Measurements from ENCODE around the gene CPNE5. TPM values are rescaled to one million over a fixed set of nuclear protein-coding genes. Genes with fewer than 3 reads are reported as not detected.
A peak's percentile ranks its signal among the peaks of the same experiment; 100 is the strongest.

The CPNE5 gene
- total and polyA plus RNA-seq, 3 donors from 2014 or later: 44.2 to 137 (median 97.8) TPM

DNA sequence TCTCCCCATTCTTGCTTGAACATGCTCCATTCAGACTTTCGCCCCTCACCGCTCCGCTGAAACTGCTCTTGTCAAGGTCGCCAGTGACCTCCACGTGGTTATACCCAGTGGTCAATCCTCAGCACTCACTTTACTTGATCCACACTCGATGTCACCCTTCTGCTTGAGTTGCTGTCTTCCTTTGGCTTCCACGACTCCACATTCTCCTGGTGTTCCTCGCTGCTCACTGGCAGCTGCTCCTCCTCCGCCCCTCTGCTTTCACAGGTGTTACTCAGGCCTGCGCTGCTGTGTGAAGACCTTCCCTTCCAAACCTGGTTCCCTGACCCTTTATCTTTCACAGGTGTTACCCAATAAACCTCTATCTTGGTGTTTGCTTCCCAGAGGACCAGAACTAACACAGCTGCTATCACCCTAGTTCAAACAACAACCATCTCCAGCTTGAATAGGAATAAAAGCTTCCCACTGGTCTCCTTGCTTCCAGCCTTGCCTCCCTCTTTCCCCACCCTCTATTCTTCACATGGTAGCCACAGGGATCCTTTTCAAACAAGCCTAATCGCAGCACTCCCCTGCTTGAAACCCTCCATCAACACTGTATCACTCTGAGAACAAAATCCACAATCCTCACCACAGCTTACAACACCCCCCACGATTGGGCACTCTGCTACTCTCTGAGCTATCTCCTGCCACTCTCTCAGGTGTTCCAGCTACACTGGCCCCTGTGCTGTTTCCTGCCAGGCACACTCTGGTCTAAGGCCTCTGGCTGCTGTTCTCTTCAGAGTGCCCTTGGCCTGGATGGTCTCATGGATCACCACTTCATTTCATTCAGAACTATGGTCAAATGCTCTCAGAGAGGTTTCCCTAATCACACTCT, 24.7 kb upstream of the CPNE5 start:
- H3K27ac ChIP-seq: no peak overlapping the region
- TF ChIP-seq, protein P1, sequence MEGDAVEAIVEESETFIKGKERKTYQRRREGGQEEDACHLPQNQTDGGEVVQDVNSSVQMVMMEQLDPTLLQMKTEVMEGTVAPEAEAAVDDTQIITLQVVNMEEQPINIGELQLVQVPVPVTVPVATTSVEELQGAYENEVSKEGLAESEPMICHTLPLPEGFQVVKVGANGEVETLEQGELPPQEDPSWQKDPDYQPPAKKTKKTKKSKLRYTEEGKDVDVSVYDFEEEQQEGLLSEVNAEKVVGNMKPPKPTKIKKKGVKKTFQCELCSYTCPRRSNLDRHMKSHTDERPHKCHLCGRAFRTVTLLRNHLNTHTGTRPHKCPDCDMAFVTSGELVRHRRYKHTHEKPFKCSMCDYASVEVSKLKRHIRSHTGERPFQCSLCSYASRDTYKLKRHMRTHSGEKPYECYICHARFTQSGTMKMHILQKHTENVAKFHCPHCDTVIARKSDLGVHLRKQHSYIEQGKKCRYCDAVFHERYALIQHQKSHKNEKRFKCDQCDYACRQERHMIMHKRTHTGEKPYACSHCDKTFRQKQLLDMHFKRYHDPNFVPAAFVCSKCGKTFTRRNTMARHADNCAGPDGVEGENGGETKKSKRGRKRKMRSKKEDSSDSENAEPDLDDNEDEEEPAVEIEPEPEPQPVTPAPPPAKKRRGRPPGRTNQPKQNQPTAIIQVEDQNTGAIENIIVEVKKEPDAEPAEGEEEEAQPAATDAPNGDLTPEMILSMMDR (IDR thresholded peaks at IDR 0.05): no peak
- TF ChIP-seq POLR2A (IDR thresholded peaks at IDR 0.05): no peak
- H3K27me3 ChIP-seq: no peaks in the 10 kb centered on the region
- 84 to 87% methylated on average over 12 of the region's 12 CpGs for WGBS, 2 donors
- H3K36me3 ChIP-seq (ENCODE audit: low read depth, missing control alignments): no peaks in the 10 kb centered on the region
- peaks cover 1% of the 10 kb centered on the region for H3K4me1 ChIP-seq
- no peaks in the 10 kb centered on the region for H3K9me3 ChIP-seq
- H3K4me3 ChIP-seq: no peak overlapping the region
- DNase-seq: no peak
- intact Hi-C loops (cut with DNase I; ENCODE audit: low total_unique reads): no loop called here

DNA sequence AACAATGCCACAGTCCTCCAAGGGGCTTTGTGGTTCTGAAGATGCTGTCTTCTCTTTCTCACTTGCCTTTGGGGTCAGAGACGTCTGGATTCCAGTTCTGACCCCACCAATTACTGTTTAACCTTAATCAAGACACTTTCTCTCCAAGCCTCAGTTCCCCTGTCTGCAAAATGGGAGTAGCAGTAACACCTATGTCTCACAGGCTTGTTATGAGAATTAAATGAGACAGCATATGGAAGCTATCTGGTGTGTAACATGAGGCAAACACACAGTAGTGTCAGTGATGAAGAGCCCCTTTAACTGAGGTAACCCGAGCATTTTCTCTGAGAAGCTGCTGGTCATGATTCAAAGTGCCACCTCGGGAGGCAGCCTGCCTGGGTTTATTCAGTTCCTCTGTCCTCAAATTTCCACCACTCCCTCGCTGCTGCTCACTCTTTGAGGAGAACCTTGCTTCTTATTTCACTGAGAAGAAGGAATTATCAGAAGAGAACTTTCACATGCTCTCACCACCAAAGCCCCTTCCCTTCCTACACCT, 23.7 kb upstream of the CPNE5 start:
- WGBS, 2 donors: 80 to 83% methylated on average over 4 of the region's 4 CpGs
- no peak overlapping the region for H3K4me3 ChIP-seq
- H3K27me3 ChIP-seq: no peaks in the 10 kb centered on the region
- TF ChIP-seq POLR2A (IDR thresholded peaks at IDR 0.05): no peak
- TF ChIP-seq, protein P1 (IDR thresholded peaks at IDR 0.05): no peak
- intact Hi-C loops (cut with DNase I; ENCODE audit: low total_unique reads): no loop called here
- H3K4me1 ChIP-seq: peaks cover 7% of the 10 kb centered on the region
- no peaks in the 10 kb centered on the region for H3K36me3 ChIP-seq (ENCODE audit: low read depth, missing control alignments)
- no peak for DNase-seq
- H3K9me3 ChIP-seq: no peaks in the 10 kb centered on the region
- H3K27ac ChIP-seq: peak overlapping the region; percentile 23 to 61

DNA sequence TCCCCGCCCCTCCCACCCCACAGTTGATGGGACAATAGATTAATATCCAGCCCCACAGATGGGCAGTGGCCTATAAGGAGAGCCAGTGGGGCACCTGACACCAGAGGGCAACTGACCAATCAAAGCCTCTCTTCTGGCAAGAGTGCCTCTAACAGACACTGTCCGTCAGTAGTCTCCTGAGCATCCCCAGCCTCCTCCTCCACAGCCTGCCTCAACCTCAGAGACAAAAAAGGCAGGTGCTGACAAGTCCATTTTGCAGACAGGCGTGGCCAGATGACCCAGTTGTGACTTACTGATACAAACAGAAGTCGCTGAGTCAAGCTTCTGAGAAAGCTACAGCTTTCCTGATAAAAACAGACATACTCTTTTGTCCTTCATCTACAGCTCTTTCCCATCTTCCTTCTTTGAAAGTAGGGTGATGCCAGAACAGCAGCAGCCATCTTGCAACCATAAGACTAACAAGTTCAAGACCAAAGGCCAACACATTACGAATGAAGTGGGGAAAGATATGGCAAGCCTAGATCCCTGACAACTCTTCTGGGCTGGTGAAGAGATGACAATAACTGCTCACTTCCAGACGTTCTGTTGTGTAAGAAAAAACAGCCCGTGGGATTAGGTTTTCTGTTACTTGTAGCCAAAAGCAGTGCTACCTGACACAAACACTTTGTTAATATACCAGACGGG, 23.1 kb upstream of the CPNE5 start:
- Histone ChIP-seq H3K27ac (peak overlapping the region; percentile 23 to 61), H3K9me3 (no peaks in the 10 kb centered on the region), H3K27me3 (no peaks in the 10 kb centered on the region), H3K36me3 (ENCODE audit: low read depth, missing control alignments) (no peaks in the 10 kb centered on the region), H3K4me3 (no peak overlapping the region), H3K4me1 (peaks cover 7% of the 10 kb centered on the region)
- no peak for TF ChIP-seq POLR2A (IDR thresholded peaks at IDR 0.05)
- TF ChIP-seq, protein P1 (IDR thresholded peaks at IDR 0.05): no peak
- DNase-seq: peak; percentile 76
- 72 to 81% methylated on average over 8 of the region's 8 CpGs for WGBS, 2 donors
- intact Hi-C loops (cut with DNase I; ENCODE audit: low total_unique reads): no loop called here

DNA sequence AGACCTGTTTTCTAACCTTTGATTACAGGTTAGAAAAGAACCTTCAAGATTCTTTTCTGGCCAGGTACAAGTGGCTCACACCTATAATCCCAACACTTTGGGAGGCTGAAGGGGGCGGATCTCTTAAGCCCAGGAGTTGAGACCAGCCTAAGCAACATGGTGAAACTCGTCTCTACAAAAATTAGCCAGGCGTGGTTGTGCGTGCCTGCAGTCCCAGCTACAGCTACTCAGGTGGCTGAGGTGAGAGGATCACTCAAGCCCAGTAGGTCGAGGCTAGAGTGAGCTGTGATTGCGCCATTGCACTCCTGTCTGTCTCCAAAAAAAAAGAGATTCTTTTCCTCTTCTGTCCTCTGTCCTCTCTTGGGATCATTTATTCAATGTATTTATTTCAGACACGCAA, 20.9 kb upstream of the CPNE5 start:
- Histone ChIP-seq H3K36me3 (ENCODE audit: low read depth, missing control alignments) (no peaks in the 10 kb centered on the region), H3K4me3 (no peak overlapping the region), H3K4me1 (peaks cover 10% of the 10 kb centered on the region), H3K9me3 (no peaks in the 10 kb centered on the region), H3K27ac (no peak overlapping the region), H3K27me3 (no peaks in the 10 kb centered on the region)
- WGBS, 2 donors: 95 to 98% methylated on average over 7 of the region's 7 CpGs
- no peak for TF ChIP-seq POLR2A (IDR thresholded peaks at IDR 0.05)
- TF ChIP-seq, protein P1 (IDR thresholded peaks at IDR 0.05): no peak
- intact Hi-C loops (cut with DNase I; ENCODE audit: low total_unique reads): no loop called here
- no peak for DNase-seq
